GM12874 (cell line): ENCODE results near the gene SIDT2.

Source experiments
- CTCF ChIP-seq: IDR thresholded peaks from 2 replicates; pipeline ENCODE4 v1.5.1; 2011; ENCODE audit warnings: low read depth, mild to moderate bottlenecking, control low read depth, low read length, moderate library complexity; ENCODE audit not compliant: insufficient read depth

The SIDT2 gene

GRCh38 chr11:117205211-117205818 lies 26.8 kb downstream of the SIDT2 start:
- no peak for TF ChIP-seq CTCF

- TF ChIP-seq CTCF = 0 out of 2 replicates have a peak, but pooled peaks have one; percentile 10
Measured at GRCh38 chr11:117208710-117209109, 30.2 kb downstream of the SIDT2 start.

- TF ChIP-seq CTCF = no peak
Measured at GRCh38 chr11:117210620-117211019, 32.1 kb downstream of the SIDT2 start.

- TF ChIP-seq CTCF = no peak
Measured at GRCh38 chr11:117212697-117213355, 34.3 kb downstream of the SIDT2 start.

GRCh38 chr11:117214404-117215110 lies 36.0 kb downstream of the SIDT2 start:
- no peak for TF ChIP-seq CTCF

- no peak for TF ChIP-seq CTCF
Measured at GRCh38 chr11:117217141-117218084, 38.9 kb downstream of the SIDT2 start.
